WTC11 (cell line): ENCODE results near the gene CCT3. TPM values are rescaled to one million over a fixed set of nuclear protein-coding genes. Genes with fewer than 3 reads are reported as not detected.

Experiments
- ATAC-seq: fragments of 200-7000 bp; cut with Tn5 transposase; 2 replicates; pipeline ENCODE4 v1.10.0; 2021; ENCODE audit warnings: mild to moderate bottlenecking, moderate library complexity
- CTCF ChIA-PET: fragments of 300-600 bp; sonication (Branson Sonifier 250); formaldehyde crosslinking; loops from one replicate; lab custom pipeline; 2021; ENCODE audit warnings: antibody characterized with exemption; lab: Charles Lee
- POLR2A ChIA-PET: fragments of 350-600 bp; sonication (Branson Sonifier 250); formaldehyde crosslinking; loops from one replicate; lab custom pipeline; 2021; ENCODE audit warnings: antibody characterized with exemption; lab: Charles Lee
- DNase-seq: peaks from one replicate; pipeline ENCODE4 v3.0.0; 2021; ENCODE audit warnings: low spot score
- H3K27ac Mint-ChIP-seq: 2 replicates; pipeline ENCODE4 v1.8.0; 2021; ENCODE audit warnings: mixed read lengths
- H3K27me3 Mint-ChIP-seq: 2 replicates; pipeline ENCODE4 v1.8.0; 2021; ENCODE audit warnings: low read depth, mild to moderate bottlenecking, moderate library complexity, mixed read lengths
- H3K36me3 Mint-ChIP-seq: 2 replicates; pipeline ENCODE4 v1.8.0; 2021; ENCODE audit warnings: mixed read lengths
- H3K4me1 Mint-ChIP-seq: 2 replicates; pipeline ENCODE4 v1.8.0; 2022; ENCODE audit warnings: mixed read lengths
- H3K4me3 Mint-ChIP-seq: 2 replicates; pipeline ENCODE4 v1.8.0; 2021; ENCODE audit warnings: mild to moderate bottlenecking, moderate library complexity, mixed read lengths
- H3K9me3 Mint-ChIP-seq: 2 replicates; pipeline ENCODE4 v1.8.0; 2021; ENCODE audit warnings: mixed read lengths
- ATF6 ChIP-seq: sonication (generic); formaldehyde crosslinking; IDR thresholded peaks from 2 replicates; pipeline ENCODE4 v1.8.1; 2023; ENCODE audit warnings: mild to moderate bottlenecking, missing genetic modification reagents
- ELF4 ChIP-seq: sonication (generic); formaldehyde crosslinking; IDR thresholded peaks from 2 replicates; pipeline ENCODE4 v1.8.1; 2022; ENCODE audit warnings: low read depth, mild to moderate bottlenecking, moderate library complexity, missing genetic modification reagents
- GABPB1 ChIP-seq: sonication (generic); formaldehyde crosslinking; IDR thresholded peaks from 2 replicates; pipeline ENCODE4 v1.8.1; 2023; ENCODE audit warnings: mild to moderate bottlenecking, missing genetic modification reagents
- GRHL2 ChIP-seq: fragments of 250-450 bp; sonication (Bioruptor Pico); IDR thresholded peaks from 2 replicates; pipeline ENCODE4 v1.8.0; 2022; ENCODE audit warnings: mild to moderate bottlenecking, moderate library complexity; ENCODE audit not compliant: insufficient replicate concordance, severe bottlenecking
- GTF2I ChIP-seq: fragments of 250-450 bp; sonication (Bioruptor Pico); conservative IDR thresholded peaks from 2 replicates; pipeline ENCODE4 v1.4.0; 2021; ENCODE audit warnings: mild to moderate bottlenecking
- HMGXB4 ChIP-seq: sonication (generic); formaldehyde crosslinking; IDR thresholded peaks from 2 replicates; pipeline ENCODE4 v1.8.1; 2023; ENCODE audit warnings: mild to moderate bottlenecking, moderate library complexity, missing genetic modification reagents
- JAZF1 ChIP-seq: fragments of 250-450 bp; sonication (Bioruptor Pico); IDR thresholded peaks from 2 replicates; pipeline ENCODE4 v1.9.0; 2021; ENCODE audit warnings: moderate library complexity, mild to moderate bottlenecking, inconsistent platforms
- NFATC4 ChIP-seq: fragments of 250-450 bp; sonication (Bioruptor Pico); IDR thresholded peaks from 2 replicates; pipeline ENCODE4 v1.9.0; 2021; ENCODE audit warnings: mild to moderate bottlenecking
- NR2C2 ChIP-seq: sonication (generic); formaldehyde crosslinking; IDR thresholded peaks from 2 replicates; pipeline ENCODE4 v1.8.0; 2022; ENCODE audit warnings: mild to moderate bottlenecking, missing genetic modification reagents
- PRDM15 ChIP-seq: sonication (generic); formaldehyde crosslinking; IDR thresholded peaks from 2 replicates; pipeline ENCODE4 v1.8.0; 2022; ENCODE audit warnings: missing genetic modification reagents
- SMAD3 ChIP-seq: sonication (generic); formaldehyde crosslinking; IDR thresholded peaks from 2 replicates; pipeline ENCODE4 v1.8.0; 2022; ENCODE audit warnings: missing genetic modification reagents, mild to moderate bottlenecking, borderline replicate concordance
- SOX15 ChIP-seq: fragments of 250-450 bp; sonication (Bioruptor Pico); IDR thresholded peaks from 2 replicates; pipeline ENCODE4 v1.9.0; 2021; ENCODE audit warnings: mild to moderate bottlenecking
- TCF7 ChIP-seq: sonication (generic); formaldehyde crosslinking; IDR thresholded peaks from 2 replicates; pipeline ENCODE4 v1.8.0; 2022; ENCODE audit warnings: mild to moderate bottlenecking, low read depth, missing genetic modification reagents, moderate library complexity
- TEAD1 ChIP-seq: sonication (generic); formaldehyde crosslinking; IDR thresholded peaks from 2 replicates; pipeline ENCODE4 v1.8.0; 2022; ENCODE audit warnings: mild to moderate bottlenecking, missing genetic modification reagents
- TP53 ChIP-seq: sonication (generic); formaldehyde crosslinking; IDR thresholded peaks from 2 replicates; pipeline ENCODE4 v1.8.1; 2023; ENCODE audit warnings: mild to moderate bottlenecking, missing genetic modification reagents
- ZBTB21 ChIP-seq: sonication (generic); formaldehyde crosslinking; IDR thresholded peaks from 2 replicates; pipeline ENCODE4 v1.8.1; 2023; ENCODE audit warnings: mild to moderate bottlenecking, missing genetic modification reagents, borderline replicate concordance
- ZNF121 ChIP-seq: sonication (generic); formaldehyde crosslinking; IDR thresholded peaks from 2 replicates; pipeline ENCODE4 v1.8.0; 2023; ENCODE audit warnings: missing genetic modification reagents
- ZNF317 ChIP-seq: sonication (generic); formaldehyde crosslinking; IDR thresholded peaks from 2 replicates; pipeline ENCODE4 v1.8.1; 2023; ENCODE audit warnings: low read depth, mild to moderate bottlenecking, moderate library complexity, missing genetic modification reagents, borderline replicate concordance
- ZNF416 ChIP-seq: fragments of 250-450 bp; sonication (Bioruptor Pico); IDR thresholded peaks from 2 replicates; pipeline ENCODE4 v1.9.0; 2021; ENCODE audit warnings: mild to moderate bottlenecking, inconsistent platforms
- total RNA-seq: library from RNA; stranded (reverse); gene quantifications from 3 replicates; pipeline ENCODE4 v1.2.3, GENCODE V29; 2021
- TF ChIP-seq, protein P1 (sequence below): fragments of 250-450 bp; sonication (Bioruptor Pico); IDR thresholded peaks from 2 replicates; pipeline ENCODE4 v2.1.2; 2022; ENCODE audit warnings: mild to moderate bottlenecking, moderate library complexity
- TF ChIP-seq, protein P2 (sequence below): sonication (generic); formaldehyde crosslinking; IDR thresholded peaks from 2 replicates; pipeline ENCODE4 v1.8.1; 2023; ENCODE audit warnings: mild to moderate bottlenecking, missing genetic modification reagents, moderate library complexity
- TF ChIP-seq, protein P3 (sequence below): fragments of 250-450 bp; sonication (Bioruptor Pico); IDR thresholded peaks from 2 replicates; pipeline ENCODE4 v1.9.0; 2021; ENCODE audit warnings: mild to moderate bottlenecking, borderline replicate concordance

CCT3 gene
- total RNA-seq, 1 experiment from 2014 or later = 479 TPM

- H3K27me3 Mint-ChIP-seq = peaks cover 29% of the 10 kb centered on the region
- no peak for DNase-seq
- peaks cover 21% of the 10 kb centered on the region for H3K4me1 Mint-ChIP-seq
- ATAC-seq = no peak
- H3K4me3 Mint-ChIP-seq = no peak overlapping the region
- CTCF ChIA-PET = interaction anchor here (0.6 to 2.2 kb wide), 3 partner anchors 10 to 19 kb away, joined by 3 to 9 read pairs (median 3); no protein-coding TSS in a partner anchor
- TF ChIP-seq ZNF416 = no peak
- no peak for TF ChIP-seq JAZF1
- no peak for TF ChIP-seq ELF4 (CRISPR knock-in tag)
- no peak for TF ChIP-seq SOX15 (CRISPR knock-in tag)
- TF ChIP-seq TCF7 = no peak
- TF ChIP-seq TP53 (CRISPR knock-in tag) = no peak
- TF ChIP-seq PRDM15 = no peak
- no peak for TF ChIP-seq GABPB1 (CRISPR knock-in tag)
- TF ChIP-seq NR2C2 (CRISPR knock-in tag) = no peak
- TF ChIP-seq GTF2I = no peak
- no peak for TF ChIP-seq ZBTB21
- H3K27ac Mint-ChIP-seq = no peak overlapping the region
- POLR2A ChIA-PET = no interaction called here
- no peaks in the 10 kb centered on the region for H3K9me3 Mint-ChIP-seq
- no peaks in the 10 kb centered on the region for H3K36me3 Mint-ChIP-seq
Measured at GRCh38 chr1:156366378-156367166, 28.5 kb upstream of the CCT3 start.

DNA sequence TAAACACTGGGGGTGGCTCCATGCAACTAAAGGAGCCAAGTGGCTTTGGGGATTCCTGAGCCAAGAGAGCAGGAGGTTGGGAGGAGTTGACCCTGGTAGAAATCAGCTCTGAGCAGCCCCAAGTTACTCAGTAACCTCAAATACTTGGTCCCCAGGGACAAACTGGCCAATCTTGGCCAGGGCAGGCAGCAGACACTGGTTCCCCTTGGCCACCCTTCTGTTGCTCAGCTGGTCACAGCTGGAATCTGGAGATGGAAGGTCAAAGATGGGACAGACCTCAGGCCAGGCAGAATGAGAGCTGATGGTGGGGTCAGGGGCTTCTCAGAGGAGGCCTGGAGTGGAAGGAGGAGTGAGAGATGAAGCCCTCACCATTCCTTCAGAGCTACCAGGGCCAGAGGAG, 27.7 kb upstream of the CCT3 start:
- Mint-ChIP-seq H3K27ac (no peak overlapping the region), H3K4me1 (peaks cover 21% of the 10 kb centered on the region), H3K27me3 (peaks cover 22% of the 10 kb centered on the region), H3K36me3 (no peaks in the 10 kb centered on the region), H3K9me3 (no peaks in the 10 kb centered on the region), H3K4me3 (no peak overlapping the region)
- DNase-seq (no peak), ATAC-seq (no peak)
- POLR2A ChIA-PET = no interaction called here
- CTCF ChIA-PET = interaction anchor here (2.2 kb wide), 1 partner anchor 20 kb away, joined by 9 read pairs; no protein-coding TSS in a partner anchor
- TF ChIP-seq GABPB1 (CRISPR knock-in tag) (no peak), ZNF317 (CRISPR knock-in tag) (no peak), GRHL2 (no peak), SMAD3 (CRISPR knock-in tag) (no peak), NFATC4 (CRISPR knock-in tag) (no peak), HMGXB4 (CRISPR knock-in tag) (no peak), TEAD1 (CRISPR knock-in tag) (no peak), ZNF121 (CRISPR knock-in tag) (no peak), ATF6 (CRISPR knock-in tag) (no peak)
- TF ChIP-seq, protein P1, sequence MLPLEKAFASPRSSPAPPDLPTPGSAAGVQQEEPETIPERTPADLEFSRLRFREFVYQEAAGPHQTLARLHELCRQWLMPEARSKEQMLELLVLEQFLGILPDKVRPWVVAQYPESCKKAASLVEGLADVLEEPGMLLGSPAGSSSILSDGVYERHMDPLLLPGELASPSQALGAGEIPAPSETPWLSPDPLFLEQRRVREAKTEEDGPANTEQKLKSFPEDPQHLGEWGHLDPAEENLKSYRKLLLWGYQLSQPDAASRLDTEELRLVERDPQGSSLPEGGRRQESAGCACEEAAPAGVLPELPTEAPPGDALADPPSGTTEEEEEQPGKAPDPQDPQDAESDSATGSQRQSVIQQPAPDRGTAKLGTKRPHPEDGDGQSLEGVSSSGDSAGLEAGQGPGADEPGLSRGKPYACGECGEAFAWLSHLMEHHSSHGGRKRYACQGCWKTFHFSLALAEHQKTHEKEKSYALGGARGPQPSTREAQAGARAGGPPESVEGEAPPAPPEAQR (CRISPR knock-in tag) = no peak
- TF ChIP-seq, protein P2, sequence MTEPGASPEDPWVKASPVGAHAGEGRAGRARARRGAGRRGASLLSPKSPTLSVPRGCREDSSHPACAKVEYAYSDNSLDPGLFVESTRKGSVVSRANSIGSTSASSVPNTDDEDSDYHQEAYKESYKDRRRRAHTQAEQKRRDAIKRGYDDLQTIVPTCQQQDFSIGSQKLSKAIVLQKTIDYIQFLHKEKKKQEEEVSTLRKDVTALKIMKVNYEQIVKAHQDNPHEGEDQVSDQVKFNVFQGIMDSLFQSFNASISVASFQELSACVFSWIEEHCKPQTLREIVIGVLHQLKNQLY = no peak
- TF ChIP-seq, protein P3, sequence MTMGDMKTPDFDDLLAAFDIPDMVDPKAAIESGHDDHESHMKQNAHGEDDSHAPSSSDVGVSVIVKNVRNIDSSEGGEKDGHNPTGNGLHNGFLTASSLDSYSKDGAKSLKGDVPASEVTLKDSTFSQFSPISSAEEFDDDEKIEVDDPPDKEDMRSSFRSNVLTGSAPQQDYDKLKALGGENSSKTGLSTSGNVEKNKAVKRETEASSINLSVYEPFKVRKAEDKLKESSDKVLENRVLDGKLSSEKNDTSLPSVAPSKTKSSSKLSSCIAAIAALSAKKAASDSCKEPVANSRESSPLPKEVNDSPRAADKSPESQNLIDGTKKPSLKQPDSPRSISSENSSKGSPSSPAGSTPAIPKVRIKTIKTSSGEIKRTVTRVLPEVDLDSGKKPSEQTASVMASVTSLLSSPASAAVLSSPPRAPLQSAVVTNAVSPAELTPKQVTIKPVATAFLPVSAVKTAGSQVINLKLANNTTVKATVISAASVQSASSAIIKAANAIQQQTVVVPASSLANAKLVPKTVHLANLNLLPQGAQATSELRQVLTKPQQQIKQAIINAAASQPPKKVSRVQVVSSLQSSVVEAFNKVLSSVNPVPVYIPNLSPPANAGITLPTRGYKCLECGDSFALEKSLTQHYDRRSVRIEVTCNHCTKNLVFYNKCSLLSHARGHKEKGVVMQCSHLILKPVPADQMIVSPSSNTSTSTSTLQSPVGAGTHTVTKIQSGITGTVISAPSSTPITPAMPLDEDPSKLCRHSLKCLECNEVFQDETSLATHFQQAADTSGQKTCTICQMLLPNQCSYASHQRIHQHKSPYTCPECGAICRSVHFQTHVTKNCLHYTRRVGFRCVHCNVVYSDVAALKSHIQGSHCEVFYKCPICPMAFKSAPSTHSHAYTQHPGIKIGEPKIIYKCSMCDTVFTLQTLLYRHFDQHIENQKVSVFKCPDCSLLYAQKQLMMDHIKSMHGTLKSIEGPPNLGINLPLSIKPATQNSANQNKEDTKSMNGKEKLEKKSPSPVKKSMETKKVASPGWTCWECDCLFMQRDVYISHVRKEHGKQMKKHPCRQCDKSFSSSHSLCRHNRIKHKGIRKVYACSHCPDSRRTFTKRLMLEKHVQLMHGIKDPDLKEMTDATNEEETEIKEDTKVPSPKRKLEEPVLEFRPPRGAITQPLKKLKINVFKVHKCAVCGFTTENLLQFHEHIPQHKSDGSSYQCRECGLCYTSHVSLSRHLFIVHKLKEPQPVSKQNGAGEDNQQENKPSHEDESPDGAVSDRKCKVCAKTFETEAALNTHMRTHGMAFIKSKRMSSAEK (CRISPR knock-in tag) = no peak
